H1 (cell line): ENCODE results near the gene KIF13A. TPM values are rescaled to one million over a fixed set of nuclear protein-coding genes. Genes with fewer than 3 reads are reported as not detected.

Source experiments
- CTCF ChIA-PET: fragments of 300-600 bp; sonication (Branson Sonifier 250); formaldehyde crosslinking; loops from one replicate; lab custom pipeline; 2021; ENCODE audit not compliant: partially characterized antibody; lab: Charles Lee
- POLR2A ChIA-PET: fragments of 300-600 bp; sonication (Branson Sonifier 250); formaldehyde crosslinking; loops from one replicate; lab custom pipeline; 2021; ENCODE audit warnings: inconsistent platforms; ENCODE audit not compliant: partially characterized antibody; lab: Charles Lee
- DNase-seq, 2 experiments: peaks; one replicate each; pipeline versions ENCODE4 v3.0.0 to v3.0.0-alpha.2; 2010 to 2022; ENCODE audit warnings: low spot score in 2 of 2, low read depth in 1 of 2, mixed read lengths in 1 of 2
- FAIRE-seq: peaks from 2 replicates; lab custom pipeline; 2011; peaks lifted over from hg19 to GRCh38; lab: Jason Lieb, UNC
- H2AFZ ChIP-seq: 2 replicates; pipeline ENCODE4 v1.8.1; 2012; ENCODE audit warnings: low read length, inconsistent platforms
- H2AK5ac ChIP-seq: 2 replicates; pipeline ENCODE4 v1.6.1; 2013; ENCODE audit warnings: low read depth, low read length
- H2BK120ac ChIP-seq: replicated peaks from 2 replicates; pipeline ENCODE3; 2013; ENCODE audit warnings: low read depth, low read length, inconsistent platforms
- H2BK12ac ChIP-seq: 2 replicates; pipeline ENCODE4 v1.6.1; 2013; ENCODE audit warnings: low read depth, low read length
- H2BK15ac ChIP-seq: 2 replicates; pipeline ENCODE4 v1.6.1; 2013; ENCODE audit warnings: low read length
- H2BK20ac ChIP-seq: 2 replicates; pipeline ENCODE4 v1.6.1; 2013; ENCODE audit warnings: low read length
- H2BK5ac ChIP-seq: 2 replicates; pipeline ENCODE4 v1.6.1; 2013; ENCODE audit warnings: low read depth, low read length
- H3K14ac ChIP-seq: 2 replicates; pipeline ENCODE4 v1.6.1; 2013; ENCODE audit warnings: inconsistent platforms; ENCODE audit not compliant: insufficient read length
- H3K18ac ChIP-seq: 2 replicates; pipeline ENCODE4 v1.6.1; 2013; ENCODE audit warnings: low read length; ENCODE audit errors: extremely low read depth
- H3K23ac ChIP-seq: 2 replicates; pipeline ENCODE4 v1.6.1; 2013; ENCODE audit warnings: inconsistent platforms; ENCODE audit not compliant: insufficient read length
- H3K23me2 ChIP-seq: 2 replicates; pipeline ENCODE4 v1.6.1; 2013; ENCODE audit warnings: low read depth, low read length
- H3K27ac ChIP-seq: 2 replicates; pipeline ENCODE4 v1.6.1; 2011; ENCODE audit warnings: low read depth, low read length, inconsistent platforms
- H3K27me3 ChIP-seq, 4 experiments: replicated peaks in 1 of 4; 1 replicate in 1 of 4; 2 replicates in 3 of 4; pipeline versions ENCODE4 v1.6.1 to v1.8.1; 2011 to 2013; ENCODE audit warnings: low read length in 3 of 4, mild to moderate bottlenecking in 3 of 4, inconsistent platforms in 2 of 4, mixed read lengths in 2 of 4, moderate library complexity in 1 of 4; ENCODE audit not compliant: control insufficient read depth in 3 of 4, insufficient read depth in 3 of 4; ENCODE audit errors: extremely low read depth in 1 of 4
- H3K36me3 ChIP-seq, 4 experiments: 2 replicates each; pipeline versions ENCODE4 v1.6.1 to v1.8.1; 2011 to 2013; ENCODE audit warnings: mild to moderate bottlenecking in 4 of 4, low read length in 3 of 4, moderate library complexity in 2 of 4, control low read depth in 1 of 4, inconsistent platforms in 1 of 4; ENCODE audit not compliant: insufficient read depth in 4 of 4, control insufficient read depth in 2 of 4
- H3K4ac ChIP-seq: replicated peaks from 2 replicates; pipeline ENCODE3; 2013; ENCODE audit warnings: low read length, low read depth, mixed read lengths, inconsistent platforms; ENCODE audit not compliant: insufficient read length
- H3K4me1 ChIP-seq, 4 experiments: replicated peaks in 1 of 4; 1 replicate in 1 of 4; 2 replicates in 3 of 4; pipeline versions ENCODE4 v1.6.1 to v1.8.1; 2011 to 2013; ENCODE audit warnings: low read length in 3 of 4, inconsistent platforms in 2 of 4, mixed read lengths in 1 of 4; ENCODE audit not compliant: insufficient read depth in 4 of 4, control insufficient read depth in 3 of 4
- H3K4me2 ChIP-seq, 2 experiments: 2 replicates each; pipeline versions ENCODE4 v1.6.1 to v1.8.1; 2011 to 2013; ENCODE audit warnings: low read depth in 2 of 2, low read length in 2 of 2, control low read depth in 1 of 2, inconsistent platforms in 1 of 2, mild to moderate bottlenecking in 1 of 2; ENCODE audit not compliant: insufficient read depth in 1 of 2
- H3K4me3 ChIP-seq, 4 experiments: fragments of 200-600, 300-600 bp in 1 of 4; sonication (generic), shearing (Covaris generic), sonication (Bioruptor Twin) in 1 of 4; 2 replicates each; pipeline versions ENCODE4 v1.5.1 to v1.8.1; 2011 to 2016; ENCODE audit warnings: low read length in 4 of 4, low read depth in 3 of 4, control low read depth in 2 of 4, inconsistent platforms in 2 of 4, mild to moderate bottlenecking in 2 of 4, mixed read lengths in 1 of 4, moderate library complexity in 1 of 4; ENCODE audit not compliant: insufficient read depth in 2 of 4; ENCODE audit errors: extremely low read depth in 1 of 4
- H3K56ac ChIP-seq: replicated peaks from 2 replicates; pipeline ENCODE3; 2013; ENCODE audit warnings: low read depth, mild to moderate bottlenecking, mixed read lengths, low read length, inconsistent platforms; ENCODE audit not compliant: insufficient read length
- H3K79me1 ChIP-seq: 2 replicates; pipeline ENCODE4 v1.6.1; 2013; ENCODE audit warnings: low read depth, low read length, control low read depth
- H3K79me2 ChIP-seq, 2 experiments: 2 replicates each; pipeline versions ENCODE4 v1.6.1 to v1.8.1; 2012 to 2013; ENCODE audit warnings: low read length in 2 of 2, mild to moderate bottlenecking in 2 of 2, inconsistent platforms in 1 of 2; ENCODE audit not compliant: insufficient read depth in 2 of 2, control insufficient read depth in 1 of 2
- H3K9ac ChIP-seq, 4 experiments: replicated peaks in 1 of 4; 1 replicate in 1 of 4; 2 replicates in 3 of 4; pipeline versions ENCODE4 v1.6.1 to v1.8.1; 2011 to 2013; ENCODE audit warnings: low read depth in 3 of 4, low read length in 3 of 4, control low read depth in 2 of 4, mild to moderate bottlenecking in 2 of 4, moderate library complexity in 2 of 4, inconsistent platforms in 1 of 4; ENCODE audit errors: extremely low read depth in 1 of 4
- H3K9me3 ChIP-seq, 2 experiments: 2 replicates each; pipeline versions ENCODE4 v1.6.1 to v1.8.1; 2012 to 2013; ENCODE audit warnings: mild to moderate bottlenecking in 2 of 2, moderate library complexity in 2 of 2, control low read depth in 1 of 2, inconsistent platforms in 1 of 2, low read depth in 1 of 2, low read length in 1 of 2, mixed read lengths in 1 of 2; ENCODE audit not compliant: insufficient read depth in 2 of 2
- H4K20me1 ChIP-seq, 2 experiments: replicated peaks in 1 of 2; 2 replicates each; pipeline versions ENCODE3 to v1.8.1; 2011 to 2013; ENCODE audit warnings: inconsistent platforms in 2 of 2, low read length in 2 of 2, mild to moderate bottlenecking in 1 of 2; ENCODE audit not compliant: insufficient read depth in 2 of 2, control insufficient read depth in 1 of 2
- H4K5ac ChIP-seq: 2 replicates; pipeline ENCODE4 v1.6.1; 2013; ENCODE audit warnings: low read length, low read depth, mixed read lengths, inconsistent platforms; ENCODE audit not compliant: insufficient read length
- H4K8ac ChIP-seq: 2 replicates; pipeline ENCODE4 v1.8.0; 2013; ENCODE audit warnings: mild to moderate bottlenecking, moderate library complexity, low read length, inconsistent platforms; ENCODE audit not compliant: insufficient read depth; ENCODE audit errors: extremely low read depth
- H4K91ac ChIP-seq: replicated peaks from 2 replicates; pipeline ENCODE3; 2013; ENCODE audit warnings: low read length, mixed read lengths, inconsistent platforms; ENCODE audit not compliant: insufficient read length
- ASH2L ChIP-seq: fragments of 200-600, 300-600 bp; sonication (generic); IDR thresholded peaks from one replicate; pipeline ENCODE4 v1.7.1; 2017; ENCODE audit warnings: low read length
- CBX5 ChIP-seq: fragments of 300-800, 300-1000 bp; sonication (generic); IDR thresholded peaks from 2 replicates; pipeline ENCODE4 v1.7.1; 2016; ENCODE audit warnings: antibody characterized with exemption, low read length, low read depth
- CREB1 ChIP-seq: IDR thresholded peaks from 2 replicates; pipeline ENCODE4 v1.6.1; 2012; ENCODE audit warnings: inconsistent platforms
- EGR1 ChIP-seq: IDR thresholded peaks from 2 replicates; pipeline ENCODE4 v1.6.1; 2011; ENCODE audit warnings: low read depth, low read length, borderline replicate concordance
- GTF2F1 ChIP-seq: IDR thresholded peaks from 2 replicates; pipeline ENCODE4 v1.6.1; 2012; ENCODE audit warnings: low read depth, low read length, improper control_type of control experiment, borderline replicate concordance
- JUN ChIP-seq: IDR thresholded peaks from 2 replicates; pipeline ENCODE4 v1.6.1; 2011; ENCODE audit warnings: low read depth, mild to moderate bottlenecking, improper control_type of control experiment, low read length
- SIX5 ChIP-seq: IDR thresholded peaks from 2 replicates; pipeline ENCODE4 v1.6.1; 2011; ENCODE audit warnings: mild to moderate bottlenecking, low read depth, low read length
- SUZ12 ChIP-seq: fragments of 200-600 bp; sonication (generic); IDR thresholded peaks from 2 replicates; pipeline ENCODE4 v1.6.1; 2012; ENCODE audit warnings: mild to moderate bottlenecking, inconsistent platforms, low read length, moderate library complexity, mixed read lengths
- TAF1 ChIP-seq: IDR thresholded peaks from 2 replicates; pipeline ENCODE4 v1.6.1; 2011; ENCODE audit warnings: mild to moderate bottlenecking, low read depth, low read length
- TEAD4 ChIP-seq: IDR thresholded peaks from 2 replicates; pipeline ENCODE4 v1.6.1; 2012; ENCODE audit warnings: low read depth, low read length, inconsistent platforms, mixed read lengths
- WGBS, 2 experiments: shearing (Covaris generic) in 1 of 2; methylation state at CpG; one replicate each; pipeline versions ENCODE4 v1.1.6 to v1.1.7; 2013 to 2015; ENCODE audit warnings: low lambda C conversion rate in 2 of 2, mixed read lengths in 2 of 2, inconsistent platforms in 1 of 2, low coverage in 1 of 2, missing lambda C conversion rate in 1 of 2; ENCODE audit not compliant: insufficient replicate concordance in 2 of 2, insufficient coverage in 1 of 2, insufficient read length in 1 of 2; ENCODE audit errors: extremely low coverage in 1 of 2, missing lambda C conversion rate in 1 of 2; 5-methylcytosine and 5-hydroxymethylcytosine counted together
- polyA plus RNA-seq, 7 experiments: library from polyadenylated mRNA; depleted of rRNA in 3 of 7; stranded (reverse) in 5 of 7; unstranded in 2 of 7; fragments of >200 nt in 5 of 7; fragments of 200-250 nt in 2 of 7; gene quantifications; 1 replicate in 5 of 7; 2 replicates in 1 of 7; 4 replicates in 1 of 7; pipeline versions ENCODE4 v1.2.1 to v1.2.3, GENCODE V29; 2011 to 2013; ENCODE audit warnings: missing spikeins in 2 of 7, mixed read lengths in 2 of 7
- total RNA-seq: library from RNA; stranded (reverse); fragmentation: NEBNext Ultra II Directional; extraction: Animal tissue kit (Norgen Biotek cat#: 25700); gene quantifications from 2 replicates; pipeline ENCODE4 v1.2.1, GENCODE V29; 2021
- TF ChIP-seq, protein P1 (sequence below): IDR thresholded peaks from 2 replicates; pipeline ENCODE4 v1.6.1; 2012; ENCODE audit warnings: inconsistent platforms

The KIF13A gene
- total and polyA plus RNA-seq, 2 of the 8 experiments (the other 6 are each of a cell fraction or from before 2014, with no cell fraction given) = 14.7 to 40.8 TPM

DNA sequence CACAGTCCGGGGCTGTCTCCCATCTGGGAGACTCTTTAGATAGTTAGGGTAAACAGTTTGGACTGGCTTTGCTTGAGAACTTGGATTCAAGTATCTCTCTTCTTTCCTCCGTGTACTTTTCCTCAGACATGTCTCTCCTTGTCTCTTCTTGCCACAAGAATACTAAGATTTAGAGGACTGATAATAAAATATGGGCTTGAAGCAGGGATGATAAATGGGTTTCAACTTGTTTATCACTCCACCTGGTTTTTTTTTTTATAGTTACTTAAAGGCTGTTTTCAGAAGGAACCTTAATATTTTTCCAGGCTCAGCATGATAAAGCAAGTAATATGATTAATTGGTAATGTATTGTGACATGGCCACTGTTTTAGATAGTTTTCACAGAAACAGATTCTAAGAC is 40.9 kb upstream of the KIF13A start:
- H4K91ac ChIP-seq = no peak overlapping the region
- H3K14ac ChIP-seq = no peak overlapping the region
- H3K56ac ChIP-seq = no peak overlapping the region
- H3K18ac ChIP-seq = no peak overlapping the region
- H3K9me3 ChIP-seq = no peaks in the 10 kb centered on the region
- H3K9ac ChIP-seq = no peak overlapping the region
- peaks cover 4 to 8% (median 5%) of the 10 kb centered on the region in 4 experiments; a peak in 6 of 7 replicates for H3K4me1 ChIP-seq
- H3K36me3 ChIP-seq = no peaks in the 10 kb centered on the region
- H3K23me2 ChIP-seq = no peaks in the 10 kb centered on the region
- no peak overlapping the region for H3K23ac ChIP-seq
- ChIA-PET CTCF (interaction anchor here (0.6 kb wide), 1 partner anchor 27 kb away, joined by 3 read pairs; no protein-coding TSS in a partner anchor), POLR2A (no interaction called here)
- no peak overlapping the region for H4K5ac ChIP-seq
- H4K20me1 ChIP-seq = no peaks in the 10 kb centered on the region
- no peaks in the 10 kb centered on the region for H3K27me3 ChIP-seq
- WGBS, 2 experiments = 91% methylated on average over 2 of the region's 2 CpGs; no CpG with 5 or more reads in 1 of the 2 experiments
- H3K4me2 ChIP-seq = no peak overlapping the region
- H2BK20ac ChIP-seq = no peak overlapping the region
- no peaks in the 10 kb centered on the region for H3K79me1 ChIP-seq
- H2BK15ac ChIP-seq = no peak overlapping the region
- H3K79me2 ChIP-seq = no peaks in the 10 kb centered on the region
- no peak overlapping the region for H2AFZ ChIP-seq
- H3K4me3 ChIP-seq = no peak overlapping the region
- H4K8ac ChIP-seq = no peak overlapping the region
- no peak overlapping the region for H2BK12ac ChIP-seq
- no peak overlapping the region for H2BK5ac ChIP-seq
- no peak overlapping the region for H3K27ac ChIP-seq
- no peak overlapping the region for H2AK5ac ChIP-seq
- no peak overlapping the region for H3K4ac ChIP-seq
- no peak for DNase-seq
- FAIRE-seq = no peak
- no peak overlapping the region for H2BK120ac ChIP-seq
- TF ChIP-seq CREB1 (no peak), GTF2F1 (no peak), SIX5 (no peak), JUN (no peak), EGR1 (no peak), TAF1 (no peak), CBX5 (no peak), SUZ12 (no peak), TEAD4 (no peak), ASH2L (no peak)
- TF ChIP-seq, protein P1, sequence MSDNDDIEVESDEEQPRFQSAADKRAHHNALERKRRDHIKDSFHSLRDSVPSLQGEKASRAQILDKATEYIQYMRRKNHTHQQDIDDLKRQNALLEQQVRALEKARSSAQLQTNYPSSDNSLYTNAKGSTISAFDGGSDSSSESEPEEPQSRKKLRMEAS = no peak
